GM19324 (cell line): ENCODE measurements around the gene SSH3.
"Not testable (repeated sequence)": the region's sequence is repeated elsewhere in the genome, so short reads cannot be mapped to it uniquely, and the experiment has no call there.

Experiments
- ATAC-seq: cut with Tn5 transposase; IDR thresholded peaks from one replicate; pipeline ENCODE4 v1.9.1; 2021; ENCODE audit warnings: mild to moderate bottlenecking, moderate library complexity; ENCODE audit not compliant: unreplicated experiment, low FRiP score

SSH3 gene, protein sequence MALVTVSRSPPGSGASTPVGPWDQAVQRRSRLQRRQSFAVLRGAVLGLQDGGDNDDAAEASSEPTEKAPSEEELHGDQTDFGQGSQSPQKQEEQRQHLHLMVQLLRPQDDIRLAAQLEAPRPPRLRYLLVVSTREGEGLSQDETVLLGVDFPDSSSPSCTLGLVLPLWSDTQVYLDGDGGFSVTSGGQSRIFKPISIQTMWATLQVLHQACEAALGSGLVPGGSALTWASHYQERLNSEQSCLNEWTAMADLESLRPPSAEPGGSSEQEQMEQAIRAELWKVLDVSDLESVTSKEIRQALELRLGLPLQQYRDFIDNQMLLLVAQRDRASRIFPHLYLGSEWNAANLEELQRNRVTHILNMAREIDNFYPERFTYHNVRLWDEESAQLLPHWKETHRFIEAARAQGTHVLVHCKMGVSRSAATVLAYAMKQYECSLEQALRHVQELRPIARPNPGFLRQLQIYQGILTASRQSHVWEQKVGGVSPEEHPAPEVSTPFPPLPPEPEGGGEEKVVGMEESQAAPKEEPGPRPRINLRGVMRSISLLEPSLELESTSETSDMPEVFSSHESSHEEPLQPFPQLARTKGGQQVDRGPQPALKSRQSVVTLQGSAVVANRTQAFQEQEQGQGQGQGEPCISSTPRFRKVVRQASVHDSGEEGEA

DNA sequence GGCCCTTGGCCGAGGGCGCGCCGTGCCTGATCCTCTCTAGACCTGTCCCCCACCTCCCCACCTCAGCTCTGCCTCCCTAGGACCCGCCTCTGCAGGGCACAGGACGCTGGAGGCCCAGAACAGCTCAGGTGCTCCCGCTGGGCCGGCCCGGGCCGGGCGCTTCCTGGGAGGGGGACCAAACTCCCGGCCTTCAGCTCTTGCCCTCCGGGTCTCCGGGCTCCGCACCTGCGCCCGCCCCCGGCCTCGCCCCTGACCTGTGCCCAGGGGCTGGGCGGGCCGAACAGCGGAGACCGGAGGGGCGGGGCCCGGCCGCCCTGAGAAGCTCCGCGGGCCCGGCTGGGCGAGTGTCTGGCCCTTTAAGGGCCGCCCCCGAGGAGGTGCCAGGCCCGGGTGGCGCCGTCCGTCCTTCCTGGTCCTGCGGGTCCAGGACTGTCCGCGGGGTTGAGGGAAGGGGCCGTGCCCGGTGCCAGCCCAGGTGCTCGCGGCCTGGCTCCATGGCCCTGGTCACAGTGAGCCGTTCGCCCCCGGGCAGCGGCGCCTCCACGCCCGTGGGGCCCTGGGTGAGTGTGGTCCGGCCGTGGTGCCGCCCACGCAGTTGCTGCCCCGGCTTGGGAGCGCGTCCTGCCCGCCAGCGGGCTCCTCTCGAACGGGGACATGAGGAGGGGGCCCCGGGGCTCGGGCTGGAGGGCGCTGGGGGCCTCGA, at the start of gene SSH3:
TSS of gene SSH3 (plus strand) at position 399 of the 703 bp plus-strand sequence. CDS start at position 495, 96 bp downstream.
- ATAC-seq: no peak

DNA sequence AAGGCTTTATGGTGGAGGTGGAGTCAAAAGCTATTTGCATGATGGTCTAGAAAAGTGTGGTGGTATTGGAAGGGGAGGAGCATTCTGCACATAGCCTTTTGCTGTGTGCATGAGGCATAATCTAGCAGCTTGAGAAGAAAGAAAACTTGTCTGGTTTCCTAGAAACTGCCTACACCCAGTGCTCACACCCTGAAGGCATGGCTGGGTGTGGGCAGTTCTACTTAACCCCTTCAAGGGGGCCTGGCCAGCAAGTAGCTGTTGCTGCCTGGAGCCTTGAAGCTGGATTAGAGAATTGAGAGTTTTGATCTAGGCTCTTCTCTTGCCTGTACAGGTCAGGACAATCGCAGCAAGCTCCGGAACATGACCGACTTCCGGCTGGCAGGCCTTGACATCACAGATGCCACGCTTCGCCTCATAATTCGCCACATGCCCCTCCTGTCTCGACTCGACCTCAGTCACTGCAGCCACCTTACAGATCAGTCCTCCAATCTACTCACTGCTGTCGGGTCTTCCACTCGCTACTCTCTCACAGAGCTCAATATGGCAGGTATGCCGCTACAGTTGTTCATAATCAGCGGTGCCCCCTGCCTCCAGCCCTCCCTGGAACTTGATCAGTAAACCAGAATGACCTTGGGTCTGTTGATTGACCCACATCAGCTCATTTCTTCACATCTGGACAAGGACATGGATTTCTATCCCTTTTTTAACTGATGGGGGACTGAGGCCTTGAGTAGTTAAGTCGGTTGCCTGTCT, 49.3 kb upstream of the SSH3 start:
- ATAC-seq: no peak

DNA sequence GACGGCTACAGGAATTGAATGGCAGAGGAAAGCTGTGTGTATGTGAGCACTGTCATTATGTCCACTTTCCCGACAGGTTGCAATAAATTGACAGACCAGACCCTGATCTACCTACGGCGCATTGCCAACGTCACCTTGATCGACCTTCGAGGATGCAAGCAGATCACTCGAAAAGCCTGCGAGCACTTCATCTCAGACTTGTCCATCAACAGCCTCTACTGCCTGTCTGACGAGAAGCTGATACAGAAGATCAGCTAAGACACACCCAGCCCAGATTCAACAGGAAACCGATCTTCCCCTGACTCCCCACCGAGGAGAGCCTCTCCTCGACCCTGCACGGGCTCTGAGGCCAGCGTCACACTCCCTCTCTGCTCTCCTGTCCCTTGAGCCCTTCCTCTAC, 48.5 kb upstream of the SSH3 start:
- ATAC-seq: no peak

DNA sequence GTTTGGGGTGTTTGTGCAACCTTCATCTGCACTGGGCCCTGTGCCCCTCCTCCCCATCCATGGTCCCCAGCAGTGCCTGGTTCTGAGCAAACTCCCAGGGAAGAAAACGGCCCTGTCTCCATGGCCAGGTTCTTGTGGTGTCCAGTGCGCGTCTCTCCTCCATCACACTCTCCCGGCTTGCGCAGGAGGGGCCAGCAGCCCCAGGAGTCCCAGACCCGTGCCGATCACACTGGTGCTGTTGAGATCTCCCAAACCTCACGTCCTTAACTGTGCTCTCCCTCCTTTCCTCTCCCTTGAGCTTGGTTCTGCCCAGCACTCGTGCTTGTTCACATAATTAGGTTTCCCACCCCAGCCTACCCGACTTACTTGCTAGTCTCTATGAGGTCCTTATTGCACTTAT, 48.0 kb upstream of the SSH3 start:
- ATAC-seq: no peak

DNA sequence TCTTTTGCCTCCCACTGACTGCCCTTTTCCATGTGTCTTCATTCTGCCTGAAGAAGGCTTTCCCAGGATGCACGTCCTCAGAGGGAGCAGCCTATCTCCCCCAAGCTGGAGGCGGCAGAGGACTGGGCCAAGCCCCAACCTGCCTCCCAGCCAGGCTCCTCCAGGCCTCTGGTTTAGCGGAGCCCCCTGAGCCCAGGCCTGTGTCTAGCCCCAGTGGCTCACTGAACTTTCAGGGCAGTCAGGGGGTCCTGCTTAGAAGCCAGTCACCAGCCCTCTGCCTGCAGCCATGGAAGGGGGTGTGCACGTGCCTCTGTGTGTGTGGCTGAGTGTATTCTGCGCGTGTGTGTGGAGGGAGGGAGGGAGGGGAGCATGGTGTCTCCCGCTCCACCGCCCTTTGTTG, 47.5 kb upstream of the SSH3 start:
- no peak for ATAC-seq

DNA sequence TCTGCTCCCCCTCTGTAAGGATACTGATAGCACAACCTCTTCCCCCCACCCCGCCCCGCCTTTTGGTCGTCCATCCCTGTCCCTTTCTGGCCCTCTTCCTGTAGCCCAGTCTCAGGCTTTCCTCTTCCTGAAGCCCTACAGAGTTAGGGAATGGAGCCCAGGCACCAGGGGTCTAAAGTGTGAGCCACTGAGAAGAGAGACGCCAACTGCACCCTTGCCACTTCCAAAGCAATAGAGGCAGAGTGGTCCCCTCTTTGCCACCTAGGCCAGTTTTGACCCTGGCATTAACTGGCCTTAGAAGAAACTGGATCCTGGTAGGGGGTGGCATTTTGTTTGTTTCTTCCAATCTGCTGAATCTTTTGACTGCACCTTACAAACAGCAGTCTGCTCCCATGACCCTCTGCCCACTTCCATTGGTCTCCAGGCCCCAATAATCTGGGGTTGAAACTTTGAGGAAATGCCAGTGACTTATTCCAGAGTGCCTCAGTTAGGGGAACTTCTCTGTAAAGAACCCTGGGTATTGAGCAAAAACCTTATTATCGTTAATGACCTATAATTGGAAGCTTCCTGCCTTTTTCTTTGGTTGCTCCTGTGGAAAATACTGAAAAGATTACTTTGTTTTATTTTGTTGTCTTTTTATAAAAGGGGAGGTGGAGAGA, 46.7 kb upstream of the SSH3 start:
- no peak for ATAC-seq

DNA sequence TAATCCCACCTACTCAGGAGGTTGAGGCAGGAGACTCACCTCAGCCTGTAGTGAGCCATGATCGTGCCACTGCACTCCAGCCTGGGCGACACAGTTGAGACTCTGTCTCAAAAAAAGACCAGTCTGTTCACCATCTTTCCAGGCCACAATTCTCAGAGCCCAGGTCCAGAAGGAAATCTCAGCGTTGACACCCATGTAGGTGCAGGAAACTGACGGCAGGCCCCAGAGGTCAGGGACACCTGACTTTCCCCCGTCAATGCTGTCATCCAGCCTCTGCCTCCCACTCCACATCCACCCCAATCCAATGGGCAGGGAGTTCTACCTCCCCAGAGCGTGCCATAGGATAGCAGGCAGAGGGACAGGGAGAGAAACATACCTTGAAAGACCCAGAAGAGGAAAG, 42.9 kb upstream of the SSH3 start:
- ATAC-seq: no peak

DNA sequence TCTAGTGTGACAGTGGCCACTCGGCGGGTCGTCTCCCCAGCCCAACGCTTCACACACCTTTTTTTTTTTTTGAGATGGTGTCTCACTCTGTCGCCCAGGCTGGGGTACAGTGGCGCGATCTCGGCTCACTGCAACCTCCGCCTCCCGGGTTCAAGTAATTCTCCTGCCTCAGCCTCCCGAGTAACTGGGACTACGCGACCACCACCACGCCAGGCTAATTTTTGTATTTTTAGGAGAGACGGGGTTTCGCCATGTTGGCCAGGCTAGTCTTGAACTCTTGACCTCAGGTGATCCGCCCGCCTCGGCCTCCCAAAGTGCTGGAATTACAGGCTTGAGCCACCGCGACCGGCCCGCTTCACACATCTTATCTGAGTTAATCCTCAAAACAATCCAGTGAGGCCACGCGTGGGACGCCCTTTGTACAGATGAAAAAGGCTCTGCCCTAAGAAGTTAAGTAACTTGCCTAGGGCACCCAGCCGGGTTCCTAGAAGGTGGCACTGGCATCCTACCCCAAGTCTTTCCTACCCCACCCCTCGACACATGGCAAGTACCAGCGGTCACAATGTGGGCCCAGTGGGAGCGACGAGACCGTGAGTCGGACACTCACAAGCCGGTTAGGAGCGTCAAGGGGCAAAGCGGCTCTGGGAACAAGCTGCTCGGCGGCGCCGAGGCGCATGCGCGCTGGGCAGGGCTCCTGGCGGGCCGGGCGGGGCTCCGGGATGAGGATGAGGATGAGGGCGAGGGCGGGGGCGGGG, 42.3 kb upstream of the SSH3 start:
- ATAC-seq: not testable (repeated sequence)

DNA sequence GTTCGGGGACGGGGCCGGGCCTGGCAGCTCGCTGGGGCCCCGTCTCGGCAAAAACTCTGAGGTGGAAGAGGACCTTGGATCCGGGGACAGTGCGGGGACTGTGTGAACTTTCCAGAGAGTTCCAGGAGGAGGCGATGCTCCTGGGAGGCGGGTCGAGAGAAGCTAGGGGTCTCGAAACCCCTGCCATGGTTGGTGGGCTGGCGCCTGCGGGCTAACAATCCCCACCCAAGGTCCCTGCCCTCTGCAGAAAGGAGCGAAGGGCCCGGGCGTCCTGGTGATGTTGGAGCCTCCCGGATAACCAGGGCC, 41.7 kb upstream of the SSH3 start:
- ATAC-seq: no peak

DNA sequence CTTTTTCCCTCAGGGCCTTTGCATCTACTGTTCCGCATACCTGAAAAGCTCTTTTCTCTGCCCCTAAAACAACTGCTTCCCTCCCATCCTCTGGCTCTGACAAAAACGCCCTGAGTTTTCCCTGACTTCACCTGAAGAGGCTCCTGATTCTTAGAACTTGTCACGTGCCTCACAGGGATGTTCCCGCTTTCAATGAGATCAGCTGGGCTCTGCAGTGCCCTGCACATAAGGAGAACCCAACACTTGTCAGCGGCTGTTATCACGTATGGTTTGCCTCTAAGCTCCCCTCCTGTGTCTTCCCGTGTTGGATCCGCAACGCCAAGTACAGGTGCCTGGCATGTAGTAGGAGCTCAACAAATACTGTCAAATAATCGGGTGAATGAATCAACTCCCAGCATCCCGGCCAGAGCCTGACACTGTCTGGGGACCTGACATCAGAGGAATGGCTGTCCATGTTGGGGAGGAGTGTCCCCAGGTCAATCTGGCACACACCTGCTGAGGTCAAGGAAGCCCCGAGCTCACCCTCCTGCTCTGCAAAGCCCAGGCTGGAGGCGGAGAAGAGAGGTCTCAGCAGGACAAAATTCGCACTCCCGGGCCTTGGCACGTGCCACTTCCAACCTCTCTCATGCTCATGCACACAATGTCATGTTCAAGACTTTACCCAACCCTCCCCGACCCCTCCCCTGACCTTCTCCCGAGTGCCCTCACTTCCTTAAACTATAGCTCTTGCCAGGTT, 41.2 kb upstream of the SSH3 start:
- no peak for ATAC-seq

DNA sequence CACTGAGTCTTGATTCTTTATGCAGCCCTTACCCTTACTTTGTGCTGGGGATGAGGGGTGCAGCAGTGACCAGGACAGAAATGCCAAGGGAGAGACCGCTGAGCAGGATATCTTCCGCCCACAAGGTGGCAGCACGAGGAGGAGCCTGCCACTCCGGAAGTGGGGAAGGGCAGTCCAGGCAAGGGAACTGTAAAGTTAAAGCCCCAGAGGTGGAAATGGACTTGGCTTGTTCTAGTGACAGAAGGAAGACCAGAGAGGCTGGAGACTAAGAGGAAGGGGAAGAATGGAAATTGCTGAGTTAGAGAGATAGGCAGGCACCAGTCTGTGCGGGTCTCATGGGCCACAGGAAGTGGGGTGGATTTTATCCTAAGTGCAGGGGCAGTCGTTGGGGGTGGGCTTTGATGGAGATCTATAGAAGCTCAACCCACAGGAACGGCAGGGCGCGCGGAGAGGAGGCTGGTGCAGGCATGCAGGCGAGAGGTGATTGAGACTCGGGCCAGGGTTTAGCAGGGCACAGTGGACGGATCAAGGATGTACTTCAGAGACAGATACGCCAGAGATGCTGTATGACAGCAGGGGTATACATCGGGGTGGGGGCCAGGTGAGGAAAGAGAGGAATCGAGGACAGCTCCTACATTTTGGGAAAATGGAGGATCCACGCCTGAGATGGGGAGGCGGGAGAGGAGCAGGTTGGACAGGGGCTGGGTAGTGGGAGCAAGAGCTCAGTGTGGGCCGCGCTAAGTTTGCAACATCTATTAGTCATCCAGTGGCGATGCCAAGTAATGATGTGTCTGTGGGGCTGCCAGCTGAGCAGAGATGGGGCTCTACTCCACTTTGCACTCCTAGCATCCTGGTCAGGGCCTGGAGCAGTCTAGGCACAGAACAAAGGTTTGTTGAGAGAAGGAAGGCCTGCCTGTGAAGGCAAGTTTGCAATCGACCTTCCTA, 40.3 kb upstream of the SSH3 start:
- no peak for ATAC-seq

DNA sequence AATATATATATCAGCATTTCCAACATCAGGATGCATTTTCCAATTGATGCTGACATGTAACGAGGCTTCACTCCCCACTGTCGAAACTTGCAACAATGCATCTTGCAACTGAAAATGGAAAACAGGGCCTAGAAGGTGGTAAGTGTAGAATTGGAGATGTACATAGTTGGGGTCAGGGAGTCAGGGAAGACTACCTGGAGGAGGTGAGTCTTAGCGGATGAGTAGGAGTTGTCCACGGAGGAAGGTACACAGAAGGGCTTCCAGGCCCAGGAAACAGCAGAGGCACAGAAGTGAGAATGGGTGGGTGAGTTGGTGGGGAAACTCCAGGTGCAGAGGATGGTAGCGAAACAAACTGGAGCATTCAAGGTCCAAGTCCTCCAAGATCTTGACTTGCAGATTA, 39.1 kb upstream of the SSH3 start:
- ATAC-seq: no peak

DNA sequence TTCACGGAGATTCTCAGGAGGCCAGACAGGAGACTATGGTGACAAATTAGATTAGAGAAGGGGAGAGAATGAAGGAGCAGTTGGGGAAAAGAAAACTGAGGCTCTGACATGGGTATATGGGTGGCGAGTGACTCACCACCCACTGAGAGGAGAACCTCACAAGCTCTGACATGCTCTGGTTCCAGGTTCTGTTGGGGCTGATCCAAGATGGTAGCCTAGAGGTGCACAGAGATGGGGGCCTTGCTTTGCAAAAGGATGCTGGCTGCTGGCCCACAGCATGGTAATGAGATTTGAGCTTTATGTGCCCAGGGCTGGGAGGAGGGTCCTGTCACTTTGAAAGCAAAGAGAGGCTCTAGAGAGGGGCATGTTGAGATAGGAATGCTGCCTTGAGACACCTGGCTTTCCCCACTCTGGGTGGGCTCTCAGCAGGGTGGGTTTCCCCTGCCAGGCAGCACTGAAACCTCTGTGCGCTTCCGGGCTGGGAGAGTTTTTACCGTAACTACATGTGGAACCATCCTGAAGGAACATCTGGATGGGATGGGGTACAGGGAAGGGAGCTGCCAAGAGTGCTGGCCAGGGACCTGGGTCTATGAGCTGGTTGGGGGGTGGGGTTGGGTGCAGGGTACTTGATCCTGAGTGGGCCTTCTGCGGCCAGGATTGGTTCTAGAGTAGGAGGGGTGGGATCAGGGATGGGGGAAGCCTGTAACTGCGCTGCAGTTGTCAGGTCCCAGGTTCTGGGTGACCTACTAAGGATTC, 38.3 kb upstream of the SSH3 start:
- no peak for ATAC-seq

DNA sequence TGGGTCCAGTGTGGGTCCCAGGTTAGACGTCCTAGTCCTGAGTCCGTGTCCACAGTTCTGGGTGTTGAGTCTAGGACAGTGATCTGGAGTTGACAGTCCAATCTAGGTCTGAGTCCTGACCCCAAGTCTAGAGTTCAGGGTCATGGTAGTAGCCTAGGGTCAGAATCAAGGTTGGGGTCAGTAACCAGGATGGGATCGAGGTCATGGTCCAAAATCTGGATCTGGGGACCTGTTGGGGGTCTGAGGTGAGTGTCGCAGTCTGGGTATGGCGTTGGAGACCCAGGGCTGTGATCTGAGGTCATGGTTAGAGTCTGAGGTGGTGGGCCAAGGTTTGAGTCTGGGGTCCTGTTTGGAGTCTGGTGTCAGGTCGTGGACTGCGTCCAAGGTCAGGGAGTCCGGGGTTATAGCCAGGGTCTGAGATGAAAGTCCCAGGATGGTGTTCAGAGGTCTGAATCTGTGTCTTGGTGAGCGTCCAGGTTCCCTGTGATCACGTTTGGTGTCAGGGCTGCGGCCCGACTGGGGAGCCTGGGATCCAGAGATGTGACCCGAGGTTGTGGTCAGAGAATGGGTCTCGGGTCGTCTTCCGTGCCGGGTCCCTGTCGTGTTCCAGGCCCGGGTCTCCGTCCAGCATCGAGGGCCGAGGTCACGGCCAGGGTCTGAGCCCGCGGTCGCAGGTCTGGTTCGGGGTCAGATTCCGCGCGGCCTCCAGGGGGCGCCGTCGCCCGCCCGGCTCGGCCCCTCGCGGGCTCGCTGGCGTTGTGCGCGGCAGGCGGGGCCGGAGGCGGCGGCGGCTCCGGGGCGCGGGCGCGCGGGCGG, 37.5 kb upstream of the SSH3 start:
- ATAC-seq: peak; percentile 55

DNA sequence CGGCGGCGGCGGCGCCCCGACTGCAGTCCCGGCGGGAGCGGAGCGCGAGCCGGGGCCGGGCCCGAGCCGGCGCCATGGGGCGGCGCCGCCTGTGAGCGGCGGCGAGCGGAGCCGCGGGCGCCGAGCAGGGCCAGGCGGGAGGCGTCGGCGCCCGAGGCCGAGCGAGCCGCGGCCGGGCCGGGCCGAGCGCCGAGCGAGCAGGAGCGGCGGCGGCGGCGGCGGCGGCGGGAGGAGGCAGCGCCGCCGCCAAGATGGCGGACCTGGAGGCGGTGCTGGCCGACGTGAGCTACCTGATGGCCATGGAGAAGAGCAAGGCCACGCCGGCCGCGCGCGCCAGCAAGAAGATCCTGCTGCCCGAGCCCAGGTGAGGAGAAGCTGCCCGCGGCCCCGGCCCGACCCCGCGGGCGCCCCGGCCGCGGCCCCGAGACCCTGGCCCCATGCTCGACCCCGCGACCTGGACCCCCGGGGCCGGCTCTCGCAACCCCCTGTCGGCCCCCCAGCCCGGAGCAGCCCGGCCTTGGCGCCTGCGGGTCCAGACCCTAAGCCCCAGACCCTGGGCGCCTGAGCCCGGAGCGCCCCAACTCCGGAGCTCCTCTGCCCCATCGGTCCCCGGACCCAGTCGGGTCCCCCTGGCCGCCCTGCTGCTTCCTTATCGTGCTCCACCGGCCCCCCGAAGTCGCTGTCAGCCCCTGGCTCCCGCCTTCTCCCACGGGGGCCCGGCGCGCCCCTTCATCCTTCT, 36.7 kb upstream of the SSH3 start, which contains the start of gene GRK2:
TSS of gene GRK2 (plus strand) at position 25 of the 739 bp plus-strand sequence. CDS start at position 252, 227 bp downstream.
- peak; percentile 32 for ATAC-seq
